AG04449 (cell line): ENCODE results near the gene MKRN2.

Experiments used
- CTCF ChIA-PET: fragments of 350-600 bp; formaldehyde crosslinking; extraction: SDS; loops from one replicate; lab custom pipeline; 2021; ENCODE audit warnings: antibody characterized with exemption; lab: Yijun Ruan, JAX
- POLR2A ChIA-PET: fragments of 400-600, 350-600 bp; formaldehyde crosslinking; extraction: SDS; loops from one replicate; lab custom pipeline; 2020; ENCODE audit warnings: antibody characterized with exemption, inconsistent platforms; lab: Yijun Ruan, JAX
- DNase-seq: peaks from one replicate; pipeline ENCODE4 v3.0.0-alpha.2; 2010; ENCODE audit warnings: low read depth, low spot score
- H3K4me3 ChIP-seq: 2 replicates; pipeline ENCODE4 v1.5.1; 2011; ENCODE audit warnings: low read depth, mild to moderate bottlenecking, control low read depth, low read length
- TF ChIP-seq, protein P1 (sequence below): IDR thresholded peaks from one replicate; pipeline ENCODE4 v1.5.1; 2011; ENCODE audit warnings: mild to moderate bottlenecking, moderate library complexity, low read length, control low read depth, inconsistent platforms; ENCODE audit not compliant: insufficient read depth; ENCODE audit errors: missing control alignments

Gene MKRN2

DNA sequence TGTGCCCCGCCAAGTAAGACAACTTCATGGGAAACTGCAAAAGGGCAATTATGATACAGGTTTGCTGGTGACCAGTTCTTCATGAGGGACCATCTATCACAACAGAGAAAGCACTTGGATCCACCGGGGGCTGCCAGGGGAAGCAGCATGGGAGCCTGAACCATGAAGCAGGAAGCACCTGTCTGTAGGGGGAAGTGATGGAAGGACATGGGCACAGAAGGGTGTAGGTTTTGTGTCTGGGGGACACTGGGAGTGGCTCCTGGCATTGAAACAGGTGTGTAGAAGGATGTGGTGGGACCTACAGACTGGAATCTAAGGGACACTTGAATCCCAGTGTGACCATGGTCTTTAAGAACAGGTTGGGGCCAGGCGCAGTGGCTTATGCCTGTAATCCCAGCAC, 22.6 kb downstream of the MKRN2 start:
- DNase-seq, result no peak
- ChIA-PET POLR2A (no interaction called here), CTCF (interaction anchor here (0.8 to 1.5 kb wide), 3 partner anchors 14 to 71 kb away, joined by 3 to 7 read pairs (median 4); no protein-coding TSS in a partner anchor)
- TF ChIP-seq, protein P1, sequence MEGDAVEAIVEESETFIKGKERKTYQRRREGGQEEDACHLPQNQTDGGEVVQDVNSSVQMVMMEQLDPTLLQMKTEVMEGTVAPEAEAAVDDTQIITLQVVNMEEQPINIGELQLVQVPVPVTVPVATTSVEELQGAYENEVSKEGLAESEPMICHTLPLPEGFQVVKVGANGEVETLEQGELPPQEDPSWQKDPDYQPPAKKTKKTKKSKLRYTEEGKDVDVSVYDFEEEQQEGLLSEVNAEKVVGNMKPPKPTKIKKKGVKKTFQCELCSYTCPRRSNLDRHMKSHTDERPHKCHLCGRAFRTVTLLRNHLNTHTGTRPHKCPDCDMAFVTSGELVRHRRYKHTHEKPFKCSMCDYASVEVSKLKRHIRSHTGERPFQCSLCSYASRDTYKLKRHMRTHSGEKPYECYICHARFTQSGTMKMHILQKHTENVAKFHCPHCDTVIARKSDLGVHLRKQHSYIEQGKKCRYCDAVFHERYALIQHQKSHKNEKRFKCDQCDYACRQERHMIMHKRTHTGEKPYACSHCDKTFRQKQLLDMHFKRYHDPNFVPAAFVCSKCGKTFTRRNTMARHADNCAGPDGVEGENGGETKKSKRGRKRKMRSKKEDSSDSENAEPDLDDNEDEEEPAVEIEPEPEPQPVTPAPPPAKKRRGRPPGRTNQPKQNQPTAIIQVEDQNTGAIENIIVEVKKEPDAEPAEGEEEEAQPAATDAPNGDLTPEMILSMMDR, result no peak
- no peak overlapping the region for H3K4me3 ChIP-seq

DNA sequence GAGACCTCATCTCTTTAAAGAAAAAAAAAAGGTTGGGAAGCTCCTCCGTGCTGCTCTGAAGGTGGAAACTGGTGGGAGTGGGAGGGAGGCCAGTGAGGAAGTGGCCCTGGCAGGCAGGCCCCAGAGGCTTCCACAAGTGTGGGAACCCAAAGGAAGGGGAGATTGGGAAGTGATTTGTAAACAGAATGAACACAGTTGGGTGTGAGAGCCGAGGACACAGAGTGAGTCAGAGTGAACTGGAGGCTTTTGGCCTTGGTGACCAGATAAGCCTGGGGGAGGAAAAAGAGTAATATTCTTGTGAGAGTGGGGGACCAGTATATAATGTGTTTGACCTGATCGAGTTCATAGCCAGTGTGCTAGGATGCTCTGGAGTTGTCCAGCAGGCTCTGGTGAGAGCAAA, 23.0 kb downstream of the MKRN2 start:
- TF ChIP-seq, protein P1, result no peak
- no peak for DNase-seq
- ChIA-PET CTCF (no interaction called here), POLR2A (no interaction called here)
- H3K4me3 ChIP-seq, result no peak overlapping the region

DNA sequence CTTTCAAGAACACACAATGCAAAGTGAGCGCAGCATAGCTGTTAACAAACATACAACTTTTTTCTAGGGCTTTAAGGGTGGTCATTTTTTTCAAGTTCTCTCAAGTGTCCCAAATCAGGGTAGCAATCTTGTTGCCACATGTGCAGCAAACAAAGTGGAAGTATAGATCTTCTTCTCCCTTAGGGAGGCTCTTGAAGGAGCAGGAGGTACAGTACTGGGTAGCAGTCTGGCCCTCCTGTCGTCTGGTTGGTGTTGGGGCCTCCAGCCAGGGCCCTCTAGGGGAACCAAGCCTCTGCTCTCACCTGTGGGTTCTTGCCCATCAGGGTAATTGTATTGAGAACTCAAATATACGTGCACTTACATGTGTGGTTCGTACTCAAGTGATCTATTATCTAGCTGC, 25.8 kb downstream of the MKRN2 start:
- no peak for DNase-seq
- TF ChIP-seq, protein P1, result no peak
- no peak overlapping the region for H3K4me3 ChIP-seq
- POLR2A ChIA-PET, result no interaction called here
- CTCF ChIA-PET, result interaction anchor here (0.8 to 1.2 kb wide), 2 partner anchors 14 to 127 kb away, joined by 4 read pairs; no protein-coding TSS in a partner anchor

DNA sequence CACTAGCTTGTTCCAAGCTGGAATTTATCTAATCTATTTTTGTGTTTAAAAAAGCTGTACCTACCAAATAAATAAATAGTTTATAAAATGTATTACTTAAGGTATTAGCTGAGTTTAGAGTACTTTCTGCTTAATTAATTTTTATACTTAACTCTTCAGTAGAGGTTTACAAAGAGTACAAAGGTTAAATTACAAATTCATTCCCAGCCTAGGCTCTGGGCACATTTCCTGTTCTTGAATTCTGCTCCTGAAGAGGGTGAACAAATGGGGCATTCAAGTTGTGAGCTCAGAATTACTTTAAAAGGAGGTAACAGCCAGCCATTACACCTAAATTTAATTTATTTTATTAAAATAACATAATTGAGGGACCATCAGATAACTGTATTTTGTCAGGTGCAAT, 26.4 kb downstream of the MKRN2 start:
- H3K4me3 ChIP-seq, result no peak overlapping the region
- no peak for DNase-seq
- TF ChIP-seq, protein P1, result no peak
- ChIA-PET POLR2A (no interaction called here), CTCF (interaction anchor here (0.8 to 1.2 kb wide), 2 partner anchors 15 to 126 kb away, joined by 4 read pairs; no protein-coding TSS in a partner anchor)

DNA sequence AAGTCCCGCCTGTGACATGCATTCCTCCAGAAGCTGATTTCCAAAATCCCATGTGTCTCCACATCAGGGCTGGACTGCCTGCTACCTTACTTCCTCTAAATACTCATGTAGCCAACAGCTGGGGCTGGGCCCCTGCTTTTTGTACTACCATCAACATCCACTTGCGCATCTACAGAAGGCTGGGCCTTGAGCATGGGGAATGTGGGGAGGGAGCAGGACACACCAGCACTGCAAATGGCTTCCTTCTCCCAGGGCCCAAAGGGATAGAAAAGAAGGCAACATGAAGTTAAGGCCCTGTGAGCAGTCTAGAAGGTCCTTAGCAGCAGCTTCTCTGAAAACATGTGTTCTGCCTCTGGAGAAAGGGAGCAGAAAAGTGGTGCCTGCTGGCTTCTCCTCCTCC, 27.2 kb downstream of the MKRN2 start:
- no peak overlapping the region for H3K4me3 ChIP-seq
- CTCF ChIA-PET, result interaction anchor here (1.2 kb wide), 1 partner anchor 125 kb away, joined by 4 read pairs; no protein-coding TSS in a partner anchor
- TF ChIP-seq, protein P1, result no peak
- no peak for DNase-seq
- POLR2A ChIA-PET, result no interaction called here

DNA sequence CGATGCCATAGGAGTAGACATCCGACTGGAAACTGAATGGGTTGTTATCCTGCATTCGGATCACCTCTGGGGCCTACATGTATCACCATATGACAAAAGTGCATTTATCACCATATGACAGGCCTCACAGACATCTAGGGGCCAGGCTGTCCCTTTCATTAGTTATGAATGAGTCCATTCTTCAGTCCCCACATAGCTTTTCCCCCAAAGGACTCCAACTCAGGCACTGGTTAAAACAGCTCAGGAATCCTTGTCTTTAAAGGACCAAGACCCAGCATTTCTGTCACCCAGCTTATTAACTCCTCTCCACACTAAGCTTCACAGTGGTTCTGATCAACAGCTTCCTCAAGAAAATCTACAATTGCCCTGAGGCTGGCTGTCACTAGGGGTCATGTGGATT, 28.3 kb downstream of the MKRN2 start:
- TF ChIP-seq, protein P1, result no peak
- H3K4me3 ChIP-seq, result no peak overlapping the region
- POLR2A ChIA-PET, result no interaction called here
- no peak for DNase-seq
- CTCF ChIA-PET, result no interaction called here
